Ectodermal cell (in vitro differentiated cells): ENCODE data around the gene PLEKHJ1.

Experiments used
- H3K27ac ChIP-seq: 2 replicates; pipeline ENCODE4 v1.7.0; 2013; ENCODE audit warnings: mild to moderate bottlenecking, low read depth, low read length; ENCODE audit not compliant: insufficient read depth, poor library complexity, severe bottlenecking
- H3K27me3 ChIP-seq: 2 replicates; pipeline ENCODE4 v1.7.0; 2013; ENCODE audit warnings: mild to moderate bottlenecking, low read length; ENCODE audit not compliant: insufficient read depth, control insufficient read depth, poor library complexity, severe bottlenecking
- H3K36me3 ChIP-seq: one replicate; pipeline ENCODE4 v1.7.0; 2013; ENCODE audit warnings: low read length; ENCODE audit not compliant: control insufficient read depth, insufficient read depth
- H3K4me1 ChIP-seq: one replicate; pipeline ENCODE4 v1.7.0; 2013; ENCODE audit warnings: low read length; ENCODE audit not compliant: control insufficient read depth, insufficient read depth
- H3K4me3 ChIP-seq: 2 replicates; pipeline ENCODE4 v1.7.0; 2013; ENCODE audit warnings: low read depth, low read length, control low read depth; ENCODE audit not compliant: insufficient read depth
- H3K9me3 ChIP-seq: 2 replicates; pipeline ENCODE4 v1.7.0; 2013; ENCODE audit warnings: mild to moderate bottlenecking, low read length, moderate library complexity; ENCODE audit not compliant: control insufficient read depth
- WGBS, 2 experiments: methylation state at CpG; one replicate each; pipeline ENCODE4 v1.1.7; 2013; ENCODE audit warnings: missing lambda C conversion rate in 2 of 2; 5-methylcytosine and 5-hydroxymethylcytosine counted together

PLEKHJ1 gene

DNA sequence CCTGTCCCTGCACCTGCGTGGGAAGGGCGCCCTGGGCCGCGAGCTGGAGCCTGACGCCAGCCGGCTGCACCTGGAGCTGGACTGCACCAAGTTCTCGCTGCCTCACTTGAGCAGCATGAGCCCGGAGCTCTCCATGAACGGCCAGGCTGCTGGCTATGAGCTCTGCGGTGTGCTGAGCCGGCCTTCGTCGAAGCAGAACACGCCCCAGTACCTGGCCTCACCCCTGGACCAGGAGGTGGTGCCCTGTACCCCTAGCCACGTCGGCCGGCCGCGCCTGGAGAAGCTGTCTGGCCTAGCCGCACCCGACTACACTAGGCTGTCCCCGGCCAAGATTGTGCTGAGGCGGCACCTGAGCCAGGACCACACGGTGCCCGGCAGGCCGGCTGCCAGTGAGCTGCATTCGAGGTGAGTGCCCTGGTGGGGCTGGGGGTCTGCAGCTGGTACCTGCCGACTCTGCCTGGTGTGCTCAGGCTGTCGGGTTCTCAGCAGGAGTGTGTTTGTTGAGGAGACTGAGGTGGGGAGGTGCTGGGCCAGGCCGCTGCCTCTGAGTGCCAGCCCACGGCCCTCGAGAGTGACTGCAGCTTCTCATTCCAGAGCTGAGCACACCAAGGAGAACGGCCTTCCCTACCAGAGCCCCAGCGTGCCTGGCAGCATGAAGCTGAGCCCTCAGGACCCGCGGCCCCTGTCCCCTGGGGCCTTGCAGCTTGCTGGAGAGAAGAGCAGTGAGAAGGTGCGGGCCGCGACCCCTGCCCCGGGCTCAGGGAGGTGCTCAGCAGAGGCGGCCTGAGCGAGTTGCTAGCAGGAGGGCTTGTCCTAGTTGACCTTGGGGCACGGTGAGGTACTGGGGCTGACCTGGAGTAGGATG lies 19.5 kb downstream of the PLEKHJ1 start:
- WGBS, 2 experiments = 96 to 97% methylated on average over 43 of the region's 43 CpGs
- no peaks in the 10 kb centered on the region for H3K9me3 ChIP-seq
- H3K4me1 ChIP-seq = no peaks in the 10 kb centered on the region
- peaks cover 35% of the 10 kb centered on the region for H3K36me3 ChIP-seq
- H3K27ac ChIP-seq = no peak overlapping the region
- H3K4me3 ChIP-seq = no peak overlapping the region
- H3K27me3 ChIP-seq = no peaks in the 10 kb centered on the region

DNA sequence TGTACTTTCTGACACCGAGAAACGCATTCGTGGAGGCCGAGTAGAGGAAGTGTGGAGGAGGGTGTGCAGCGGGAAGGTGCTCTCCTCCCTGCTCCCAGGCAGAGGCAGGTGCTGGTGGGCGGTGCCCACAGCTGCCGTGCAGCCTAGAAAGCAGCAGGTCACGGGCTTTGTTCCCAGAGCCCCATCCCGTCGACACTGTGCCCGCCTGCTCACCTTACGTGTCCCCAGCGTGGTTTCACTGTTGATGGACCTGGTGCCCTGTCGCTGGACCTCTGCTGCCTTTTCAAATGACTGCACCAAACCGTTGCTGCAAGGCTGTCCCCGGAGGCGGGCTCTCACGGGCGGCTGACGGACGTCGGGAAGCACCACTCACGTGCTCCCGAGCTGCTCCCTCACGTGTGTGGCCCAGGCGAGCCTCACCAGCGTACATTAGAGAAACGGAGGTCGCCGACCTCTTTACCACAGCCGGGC lies 20.8 kb downstream of the PLEKHJ1 start:
- no peaks in the 10 kb centered on the region for H3K9me3 ChIP-seq
- no peak overlapping the region for H3K4me3 ChIP-seq
- WGBS, 2 experiments = 87% methylated on average over 31 of the region's 31 CpGs
- no peaks in the 10 kb centered on the region for H3K4me1 ChIP-seq
- no peak overlapping the region for H3K27ac ChIP-seq
- no peaks in the 10 kb centered on the region for H3K27me3 ChIP-seq
- peaks cover 35% of the 10 kb centered on the region for H3K36me3 ChIP-seq

DNA sequence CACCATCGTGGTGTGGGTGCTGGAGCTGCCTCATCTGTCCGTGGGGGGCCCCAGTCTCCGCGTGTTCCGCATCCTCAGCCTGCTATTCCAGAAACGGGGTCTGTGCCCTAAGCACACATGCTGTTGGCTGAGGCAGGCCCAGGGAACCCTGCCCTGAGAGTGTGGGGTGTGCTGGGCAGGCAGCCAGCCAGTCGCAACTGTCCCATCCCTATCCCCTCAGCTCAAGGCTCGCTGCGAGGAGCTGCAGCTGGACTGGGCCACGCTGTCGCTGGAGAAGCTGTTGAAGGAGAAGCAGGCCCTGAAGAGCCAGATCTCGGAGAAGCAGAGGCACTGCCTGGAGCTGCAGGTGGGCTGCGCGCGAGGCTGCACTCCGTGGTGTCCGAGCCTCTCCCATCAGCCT lies 21.9 kb downstream of the PLEKHJ1 start:
- Histone ChIP-seq H3K4me3 (no peak overlapping the region), H3K27me3 (no peaks in the 10 kb centered on the region), H3K27ac (no peak overlapping the region), H3K4me1 (no peaks in the 10 kb centered on the region), H3K9me3 (no peaks in the 10 kb centered on the region), H3K36me3 (peaks cover 35% of the 10 kb centered on the region)
- WGBS, 2 experiments = 96 to 97% methylated on average over 17 of the region's 17 CpGs

GRCh38 chr19:2213799-2214198 lies 22.3 kb downstream of the PLEKHJ1 start:
- peaks cover 35% of the 10 kb centered on the region for H3K36me3 ChIP-seq
- no peaks in the 10 kb centered on the region for H3K9me3 ChIP-seq
- no peak overlapping the region for H3K4me3 ChIP-seq
- no peaks in the 10 kb centered on the region for H3K4me1 ChIP-seq
- no peaks in the 10 kb centered on the region for H3K27me3 ChIP-seq
- 93 to 94% methylated on average over 26 of the region's 26 CpGs for WGBS, 2 experiments
- no peak overlapping the region for H3K27ac ChIP-seq

DNA sequence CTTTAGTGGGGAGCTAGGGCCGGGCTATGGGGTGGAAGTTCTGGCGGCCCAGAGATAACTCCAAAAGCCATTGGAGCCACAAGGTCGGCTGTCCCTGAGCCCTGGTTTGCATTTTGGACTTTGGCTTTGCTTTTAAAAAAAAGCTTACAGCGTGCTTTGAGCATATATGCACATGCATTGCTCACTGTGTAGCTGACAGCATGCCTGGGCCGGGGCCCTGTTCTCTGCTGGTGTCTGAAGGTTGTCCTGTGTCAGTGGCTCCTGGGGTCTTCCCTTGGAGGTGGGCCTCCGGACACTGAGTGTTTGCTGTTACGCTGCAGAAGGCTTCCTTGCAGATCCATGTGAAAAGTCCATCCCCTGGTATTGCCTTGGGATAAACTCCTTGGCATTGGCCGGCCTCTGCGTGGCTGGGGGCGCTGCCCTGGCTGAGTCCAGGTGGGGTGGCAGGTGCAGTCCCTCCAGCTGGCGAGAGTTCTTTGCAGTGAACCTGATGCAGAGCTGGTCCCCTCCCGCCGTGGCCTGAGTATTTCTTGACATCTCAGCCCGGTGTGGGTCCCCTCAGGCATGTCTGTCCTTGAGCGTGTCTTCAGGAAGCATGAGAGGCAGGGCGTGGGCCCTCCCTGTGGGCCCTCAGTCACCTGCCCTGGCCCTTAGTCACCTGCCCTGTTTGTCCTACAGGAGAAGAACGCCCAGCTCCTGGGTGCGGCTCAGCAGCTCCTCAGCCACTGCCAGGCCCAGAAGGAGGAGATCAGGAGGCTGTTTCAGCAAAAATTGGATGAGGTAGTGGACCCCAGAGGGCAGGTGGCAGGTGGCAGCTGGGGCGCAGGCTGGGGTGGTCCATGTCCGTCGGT lies 23.0 kb downstream of the PLEKHJ1 start:
- Histone ChIP-seq H3K27ac (no peak overlapping the region), H3K27me3 (no peaks in the 10 kb centered on the region), H3K4me1 (peaks cover 4% of the 10 kb centered on the region), H3K9me3 (no peaks in the 10 kb centered on the region), H3K36me3 (peaks cover 35% of the 10 kb centered on the region), H3K4me3 (no peak overlapping the region)
- WGBS, 2 experiments = 95 to 96% methylated on average over 21 of the region's 21 CpGs

GRCh38 chr19:2210987-2211740 lies 25.0 kb downstream of the PLEKHJ1 start:
- Histone ChIP-seq H3K27me3 (no peaks in the 10 kb centered on the region), H3K9me3 (no peaks in the 10 kb centered on the region), H3K36me3 (peaks cover 17% of the 10 kb centered on the region), H3K4me1 (peaks cover 18% of the 10 kb centered on the region), H3K27ac (no peak overlapping the region), H3K4me3 (no peak overlapping the region)
- WGBS, 2 experiments = 95 to 96% methylated on average over 33 of the region's 33 CpGs

- WGBS, 2 experiments = 96% methylated on average over 21 of the region's 21 CpGs
- no peaks in the 10 kb centered on the region for H3K9me3 ChIP-seq
- peaks cover 18% of the 10 kb centered on the region for H3K4me1 ChIP-seq
- H3K4me3 ChIP-seq = no peak overlapping the region
- H3K27ac ChIP-seq = no peak overlapping the region
- H3K36me3 ChIP-seq = peaks cover 16% of the 10 kb centered on the region
- no peaks in the 10 kb centered on the region for H3K27me3 ChIP-seq
Measured at GRCh38 chr19:2210206-2210605, 25.9 kb downstream of the PLEKHJ1 start.

- Histone ChIP-seq H3K27ac (no peak overlapping the region), H3K4me3 (no peak overlapping the region), H3K36me3 (peaks cover 8% of the 10 kb centered on the region), H3K27me3 (no peaks in the 10 kb centered on the region), H3K4me1 (peaks cover 18% of the 10 kb centered on the region), H3K9me3 (no peaks in the 10 kb centered on the region)
- WGBS, 2 experiments = 96 to 97% methylated on average over 17 of the region's 17 CpGs
Measured at GRCh38 chr19:2209408-2209807, 26.7 kb downstream of the PLEKHJ1 start.

- H3K27ac ChIP-seq = no peak overlapping the region
- H3K36me3 ChIP-seq = peaks cover 7% of the 10 kb centered on the region
- WGBS, 2 experiments = 85 to 87% methylated on average over 10 of the region's 10 CpGs
- peaks cover 18% of the 10 kb centered on the region for H3K4me1 ChIP-seq
- H3K4me3 ChIP-seq = no peak overlapping the region
- H3K27me3 ChIP-seq = no peaks in the 10 kb centered on the region
- no peaks in the 10 kb centered on the region for H3K9me3 ChIP-seq
Measured at GRCh38 chr19:2208975-2209374, 27.2 kb downstream of the PLEKHJ1 start.
